ENCODE data around the gene GALNT16. TPM values are rescaled to one million over a fixed set of nuclear protein-coding genes. Genes with fewer than 3 reads are reported as not detected.

GALNT16 gene
- total and polyA plus RNA-seq, 2 of the 8 experiments (the other 6 are each of a cell fraction or from before 2014, with no cell fraction given): 5.4 to 6.3 TPM

DNA sequence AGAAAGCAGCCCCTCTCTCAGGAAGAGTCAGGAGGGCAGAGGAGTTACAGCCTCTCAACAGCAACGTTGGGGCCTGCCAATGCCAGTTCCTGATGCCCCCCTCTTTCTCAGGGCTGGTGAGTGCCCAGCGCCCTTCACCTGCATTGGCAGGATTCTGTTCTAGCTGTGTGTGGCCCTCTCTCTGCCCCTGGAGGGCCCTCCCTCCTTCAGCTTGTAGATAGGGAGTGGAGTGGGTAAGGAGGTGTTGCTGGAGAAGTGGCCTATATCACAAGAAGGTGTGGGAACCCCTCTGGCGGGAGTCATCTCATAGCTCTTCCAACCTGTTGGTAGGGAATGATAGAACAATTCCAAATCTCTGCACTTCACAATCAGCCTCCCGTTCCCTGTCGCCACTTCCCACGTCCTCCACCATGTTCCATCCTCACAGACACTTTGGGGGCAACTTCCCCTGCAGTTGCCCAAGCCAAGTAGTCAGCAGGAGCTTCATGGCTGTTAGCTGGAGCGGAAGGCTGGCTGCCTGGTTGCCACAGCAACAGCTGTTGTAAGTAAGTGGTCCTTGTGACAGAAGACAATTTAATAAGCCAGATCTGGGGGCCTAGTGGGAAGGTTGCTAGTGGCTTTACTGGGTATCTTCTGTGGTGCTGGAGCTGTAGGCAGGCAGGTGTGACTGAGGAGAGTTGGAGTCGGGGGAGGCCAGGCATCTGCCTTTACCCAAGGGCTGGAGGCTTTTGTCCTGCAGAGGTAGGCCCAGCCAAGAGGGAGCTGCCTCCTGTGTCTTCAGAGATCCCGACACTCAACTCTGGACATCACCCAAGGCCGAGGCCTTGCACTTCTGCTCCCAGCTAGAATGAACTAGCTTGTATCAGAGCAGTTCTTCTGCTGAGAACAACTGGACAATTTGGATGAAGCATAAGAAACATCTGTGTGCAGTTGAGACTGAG is 38.4 kb downstream of the GALNT16 start (continued):
- TF ChIP-seq, protein P1, sequence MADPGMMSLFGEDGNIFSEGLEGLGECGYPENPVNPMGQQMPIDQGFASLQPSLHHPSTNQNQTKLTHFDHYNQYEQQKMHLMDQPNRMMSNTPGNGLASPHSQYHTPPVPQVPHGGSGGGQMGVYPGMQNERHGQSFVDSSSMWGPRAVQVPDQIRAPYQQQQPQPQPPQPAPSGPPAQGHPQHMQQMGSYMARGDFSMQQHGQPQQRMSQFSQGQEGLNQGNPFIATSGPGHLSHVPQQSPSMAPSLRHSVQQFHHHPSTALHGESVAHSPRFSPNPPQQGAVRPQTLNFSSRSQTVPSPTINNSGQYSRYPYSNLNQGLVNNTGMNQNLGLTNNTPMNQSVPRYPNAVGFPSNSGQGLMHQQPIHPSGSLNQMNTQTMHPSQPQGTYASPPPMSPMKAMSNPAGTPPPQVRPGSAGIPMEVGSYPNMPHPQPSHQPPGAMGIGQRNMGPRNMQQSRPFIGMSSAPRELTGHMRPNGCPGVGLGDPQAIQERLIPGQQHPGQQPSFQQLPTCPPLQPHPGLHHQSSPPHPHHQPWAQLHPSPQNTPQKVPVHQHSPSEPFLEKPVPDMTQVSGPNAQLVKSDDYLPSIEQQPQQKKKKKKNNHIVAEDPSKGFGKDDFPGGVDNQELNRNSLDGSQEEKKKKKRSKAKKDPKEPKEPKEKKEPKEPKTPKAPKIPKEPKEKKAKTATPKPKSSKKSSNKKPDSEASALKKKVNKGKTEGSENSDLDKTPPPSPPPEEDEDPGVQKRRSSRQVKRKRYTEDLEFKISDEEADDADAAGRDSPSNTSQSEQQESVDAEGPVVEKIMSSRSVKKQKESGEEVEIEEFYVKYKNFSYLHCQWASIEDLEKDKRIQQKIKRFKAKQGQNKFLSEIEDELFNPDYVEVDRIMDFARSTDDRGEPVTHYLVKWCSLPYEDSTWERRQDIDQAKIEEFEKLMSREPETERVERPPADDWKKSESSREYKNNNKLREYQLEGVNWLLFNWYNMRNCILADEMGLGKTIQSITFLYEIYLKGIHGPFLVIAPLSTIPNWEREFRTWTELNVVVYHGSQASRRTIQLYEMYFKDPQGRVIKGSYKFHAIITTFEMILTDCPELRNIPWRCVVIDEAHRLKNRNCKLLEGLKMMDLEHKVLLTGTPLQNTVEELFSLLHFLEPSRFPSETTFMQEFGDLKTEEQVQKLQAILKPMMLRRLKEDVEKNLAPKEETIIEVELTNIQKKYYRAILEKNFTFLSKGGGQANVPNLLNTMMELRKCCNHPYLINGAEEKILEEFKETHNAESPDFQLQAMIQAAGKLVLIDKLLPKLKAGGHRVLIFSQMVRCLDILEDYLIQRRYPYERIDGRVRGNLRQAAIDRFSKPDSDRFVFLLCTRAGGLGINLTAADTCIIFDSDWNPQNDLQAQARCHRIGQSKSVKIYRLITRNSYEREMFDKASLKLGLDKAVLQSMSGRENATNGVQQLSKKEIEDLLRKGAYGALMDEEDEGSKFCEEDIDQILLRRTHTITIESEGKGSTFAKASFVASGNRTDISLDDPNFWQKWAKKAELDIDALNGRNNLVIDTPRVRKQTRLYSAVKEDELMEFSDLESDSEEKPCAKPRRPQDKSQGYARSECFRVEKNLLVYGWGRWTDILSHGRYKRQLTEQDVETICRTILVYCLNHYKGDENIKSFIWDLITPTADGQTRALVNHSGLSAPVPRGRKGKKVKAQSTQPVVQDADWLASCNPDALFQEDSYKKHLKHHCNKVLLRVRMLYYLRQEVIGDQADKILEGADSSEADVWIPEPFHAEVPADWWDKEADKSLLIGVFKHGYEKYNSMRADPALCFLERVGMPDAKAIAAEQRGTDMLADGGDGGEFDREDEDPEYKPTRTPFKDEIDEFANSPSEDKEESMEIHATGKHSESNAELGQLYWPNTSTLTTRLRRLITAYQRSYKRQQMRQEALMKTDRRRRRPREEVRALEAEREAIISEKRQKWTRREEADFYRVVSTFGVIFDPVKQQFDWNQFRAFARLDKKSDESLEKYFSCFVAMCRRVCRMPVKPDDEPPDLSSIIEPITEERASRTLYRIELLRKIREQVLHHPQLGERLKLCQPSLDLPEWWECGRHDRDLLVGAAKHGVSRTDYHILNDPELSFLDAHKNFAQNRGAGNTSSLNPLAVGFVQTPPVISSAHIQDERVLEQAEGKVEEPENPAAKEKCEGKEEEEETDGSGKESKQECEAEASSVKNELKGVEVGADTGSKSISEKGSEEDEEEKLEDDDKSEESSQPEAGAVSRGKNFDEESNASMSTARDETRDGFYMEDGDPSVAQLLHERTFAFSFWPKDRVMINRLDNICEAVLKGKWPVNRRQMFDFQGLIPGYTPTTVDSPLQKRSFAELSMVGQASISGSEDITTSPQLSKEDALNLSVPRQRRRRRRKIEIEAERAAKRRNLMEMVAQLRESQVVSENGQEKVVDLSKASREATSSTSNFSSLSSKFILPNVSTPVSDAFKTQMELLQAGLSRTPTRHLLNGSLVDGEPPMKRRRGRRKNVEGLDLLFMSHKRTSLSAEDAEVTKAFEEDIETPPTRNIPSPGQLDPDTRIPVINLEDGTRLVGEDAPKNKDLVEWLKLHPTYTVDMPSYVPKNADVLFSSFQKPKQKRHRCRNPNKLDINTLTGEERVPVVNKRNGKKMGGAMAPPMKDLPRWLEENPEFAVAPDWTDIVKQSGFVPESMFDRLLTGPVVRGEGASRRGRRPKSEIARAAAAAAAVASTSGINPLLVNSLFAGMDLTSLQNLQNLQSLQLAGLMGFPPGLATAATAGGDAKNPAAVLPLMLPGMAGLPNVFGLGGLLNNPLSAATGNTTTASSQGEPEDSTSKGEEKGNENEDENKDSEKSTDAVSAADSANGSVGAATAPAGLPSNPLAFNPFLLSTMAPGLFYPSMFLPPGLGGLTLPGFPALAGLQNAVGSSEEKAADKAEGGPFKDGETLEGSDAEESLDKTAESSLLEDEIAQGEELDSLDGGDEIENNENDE (IDR thresholded peaks at IDR 0.05; ENCODE audit: insufficient replicate concordance, low read length): no peak
- no peak for TF ChIP-seq SUZ12 (IDR thresholded peaks at IDR 0.05; ENCODE audit: low read length)
- no peak for TF ChIP-seq GTF2F1 (IDR thresholded peaks at IDR 0.05; ENCODE audit: borderline replicate concordance, low read depth, low read length)

Measured in H1 (cell line).